Measurements from ENCODE around the gene XCL2. TPM values are rescaled to one million over a fixed set of nuclear protein-coding genes. Genes with fewer than 3 reads are reported as not detected.
A peak's percentile ranks its signal among the peaks of the same experiment; 100 is the strongest.

Gene XCL2
- total and polyA plus RNA-seq, 7 donors, result 1.4 to 1.9 TPM; not detected in 5

DNA sequence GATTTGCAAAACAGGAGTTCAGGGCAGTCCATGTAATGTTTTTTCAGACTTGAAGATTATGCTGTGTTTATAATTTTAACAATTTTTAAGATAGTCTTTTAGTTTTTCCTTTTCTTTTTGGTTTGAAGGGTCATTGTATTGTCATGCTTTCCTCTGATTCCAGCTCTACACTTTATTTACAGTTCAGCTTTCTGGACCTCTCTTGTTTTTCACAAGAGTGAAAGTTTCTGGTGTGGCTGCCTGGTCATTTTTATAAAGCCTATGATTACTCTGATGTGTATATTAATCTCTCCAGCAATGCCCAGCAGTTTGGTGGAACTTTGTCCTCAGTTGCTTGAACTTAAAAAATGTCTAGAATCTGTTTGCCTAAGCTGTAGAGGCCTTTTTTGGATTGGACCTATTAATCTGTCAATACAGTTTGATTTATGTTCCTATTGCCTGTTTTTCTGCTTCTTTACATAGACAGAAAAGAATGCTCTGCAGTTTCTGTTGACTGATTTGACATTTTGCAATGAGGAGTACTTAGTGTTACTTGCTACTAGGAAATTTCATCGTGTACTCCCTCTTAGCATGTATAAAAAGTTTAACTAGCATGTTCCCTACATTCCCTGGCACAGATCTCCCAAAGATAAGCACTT, 52.2 kb downstream of the XCL2 start:
- Histone ChIP-seq H3K4me1 (peaks cover 0 to 84% (median 53%) of the 10 kb centered on the region in 4 donors), H3K9me3 (no peaks in the 10 kb centered on the region), H3K4me3 (no peak overlapping the region), H3K27me3 (no peaks in the 10 kb centered on the region), H3K36me3 (no peaks in the 10 kb centered on the region), H3K27ac (peak overlapping the region; percentile 51 to 66 (median 58))
- intact Hi-C loops (cut with DNase I), result loop anchor here (10.0 kb wide), 1 partner anchor 613 kb away; the partner anchor contains the start of gene ATP1B1
- peak in 3 of 4 donors; percentile 14 to 25 (median 17) for TF ChIP-seq POLR2AphosphoS5 (IDR thresholded peaks at IDR 0.05)
- TF ChIP-seq POLR2A (IDR thresholded peaks at IDR 0.05), result no peak
- 17 to 57% methylated on average over 1 of the region's 1 CpG for WGBS, 2 donors
- no peak for DNase-seq

Other genes with a start within 250 kb of the XCL2 start
- under 1 TPM in 2 of 4 donors, not detected in 2; 0.33 to 0.83 TPM for gene XCL1, start 32.6 kb upstream of the XCL2 start, total RNA-seq
- gene XCL1, start 32.6 kb upstream of the XCL2 start, polyA plus RNA-seq, result under 1 TPM in 1 of 3 donors, not detected in 2; 0.50 TPM
- gene DPT, start 185.2 kb upstream of the XCL2 start, total RNA-seq, result 100 to 1,000 TPM; 249 to 519 (median 301) TPM
- 100 to 1,000 TPM in 1 of 3 donors, 10 to 100 TPM in 1, 1 to 10 TPM in 1; 2.1 to 128 (median 25.4) TPM for gene DPT, start 185.2 kb upstream of the XCL2 start, polyA plus RNA-seq

All from sigmoid colon (tissue), 7 donors.